ENCODE data around the gene GIMAP1.
"Not testable (repeated sequence)": the region's sequence is repeated elsewhere in the genome, so short reads cannot be mapped to it uniquely, and the experiment has no call there.

Gene GIMAP1

DNA sequence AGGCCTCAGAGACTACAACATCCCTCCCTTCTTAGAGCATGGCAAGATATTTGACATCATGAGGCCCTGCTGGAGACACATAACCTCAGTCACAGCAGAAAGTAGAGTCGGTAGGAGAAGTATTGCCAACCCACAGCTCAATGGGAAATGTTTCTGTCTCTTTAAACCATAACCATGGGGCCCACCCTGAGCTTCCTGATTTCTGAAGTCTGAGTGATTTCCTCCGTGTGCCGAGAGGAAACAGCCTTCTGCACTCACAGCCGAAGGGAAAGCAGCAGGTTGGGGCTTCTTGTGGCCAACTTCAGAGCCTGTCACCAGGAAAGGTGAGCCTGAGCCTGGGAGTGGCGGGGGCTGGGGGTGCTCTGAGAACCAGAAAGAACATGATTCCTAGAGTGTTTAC is at the start of gene GIMAP1:
TSS of gene GIMAP1 (plus strand) at position 246 of the 400 bp plus-strand sequence. CDS start 2,435 bp downstream, outside the sequence.
- DNase-seq: no peak

GRCh38 chr7:150668472-150668911 is 47.9 kb upstream of the GIMAP1 start:
- no peak for DNase-seq

DNA sequence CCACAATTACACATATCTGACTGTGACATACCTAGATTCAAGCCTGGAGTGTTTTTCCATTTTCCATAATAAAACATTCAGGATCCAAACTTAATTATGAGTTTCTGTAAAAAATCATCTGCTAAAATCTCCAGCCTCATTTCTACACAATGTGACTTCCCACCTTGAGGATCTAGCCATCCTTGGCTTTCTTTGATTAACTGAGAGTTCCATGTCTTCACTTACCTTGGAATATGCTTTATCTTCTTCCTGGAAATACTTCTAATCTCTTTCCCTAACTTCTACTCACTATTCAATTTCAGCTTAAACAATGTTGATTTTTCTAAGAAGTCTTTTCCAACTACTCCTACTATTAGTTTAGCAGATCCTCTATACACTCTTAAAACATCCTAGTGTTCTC is 47.4 kb upstream of the GIMAP1 start:
- no peak for DNase-seq

- not testable (repeated sequence) for DNase-seq
Measured at GRCh38 chr7:150671798-150672585, 44.4 kb upstream of the GIMAP1 start.

DNA sequence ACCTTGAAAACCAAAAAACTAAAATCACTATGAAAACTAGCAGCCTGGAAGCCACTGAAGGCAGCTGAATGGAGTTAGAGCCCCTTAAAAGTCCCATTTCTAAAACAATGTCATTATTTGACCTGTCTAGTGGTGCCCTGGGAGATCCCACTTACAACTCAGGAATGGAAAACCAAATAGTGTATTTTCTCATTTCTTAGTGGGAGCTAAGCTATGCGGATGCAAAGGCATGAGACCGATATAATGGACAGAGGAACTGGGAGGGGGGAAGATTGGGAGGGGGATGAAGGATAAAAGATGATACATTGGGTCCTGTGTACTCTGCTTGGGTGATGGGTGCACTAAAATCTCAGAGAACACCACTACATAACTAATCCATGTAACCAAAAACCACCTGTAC is 40.7 kb upstream of the GIMAP1 start:
- no peak for DNase-seq

DNA sequence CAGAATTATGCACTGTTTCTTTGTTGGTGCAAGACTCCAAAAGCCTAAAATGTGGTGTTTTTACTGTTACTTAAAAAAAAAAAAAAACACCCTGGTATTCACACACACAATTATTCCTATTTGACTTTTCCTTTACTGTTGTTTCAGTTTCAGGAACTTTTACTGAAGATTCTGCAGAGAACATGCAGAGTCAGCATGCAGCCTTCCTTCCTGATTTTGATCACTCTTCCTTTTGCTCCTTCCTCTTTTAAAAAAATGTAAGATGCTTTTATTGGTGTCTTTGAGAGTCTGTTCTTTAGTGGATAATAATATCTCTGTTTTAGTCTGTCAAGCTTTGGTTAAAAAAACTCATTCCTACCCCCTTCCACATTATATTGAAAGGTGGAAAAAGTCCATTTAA is 40.1 kb upstream of the GIMAP1 start:
- DNase-seq: not testable (repeated sequence)

GRCh38 chr7:150676854-150677253 is 39.6 kb upstream of the GIMAP1 start:
- not testable (repeated sequence) for DNase-seq

GRCh38 chr7:150678601-150679000 is 37.8 kb upstream of the GIMAP1 start:
- DNase-seq: not testable (repeated sequence)

DNA sequence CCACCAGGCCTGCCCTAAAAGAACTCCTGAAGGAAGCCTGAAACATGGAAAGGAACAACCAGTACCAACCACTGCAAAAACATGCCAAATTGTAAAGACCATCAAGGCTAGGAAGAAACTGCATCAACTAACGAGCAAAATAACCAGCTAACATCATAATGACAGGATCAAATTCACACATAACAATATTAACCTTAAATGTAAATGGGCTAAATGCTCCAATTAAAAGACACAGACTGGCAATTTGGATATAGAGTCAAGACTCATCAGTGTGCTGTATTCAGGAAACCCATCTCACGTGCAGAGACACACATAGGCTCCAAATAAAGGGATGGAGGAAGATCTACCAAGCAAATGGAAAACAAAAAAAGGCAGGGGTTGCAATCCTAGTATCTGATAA is 36.0 kb upstream of the GIMAP1 start:
- not testable (repeated sequence) for DNase-seq

- no peak for DNase-seq
Measured at GRCh38 chr7:150685219-150686029, 31.0 kb upstream of the GIMAP1 start, which contains the start of gene GIMAP2. Gene GIMAP2, plus strand, starts transcription at chr7:150685706. Its CDS starts 1,354 bp downstream, at chr7:150687060.

GRCh38 chr7:150686030-150686631 is 30.3 kb upstream of the GIMAP1 start:
- DNase-seq: no peak

DNA sequence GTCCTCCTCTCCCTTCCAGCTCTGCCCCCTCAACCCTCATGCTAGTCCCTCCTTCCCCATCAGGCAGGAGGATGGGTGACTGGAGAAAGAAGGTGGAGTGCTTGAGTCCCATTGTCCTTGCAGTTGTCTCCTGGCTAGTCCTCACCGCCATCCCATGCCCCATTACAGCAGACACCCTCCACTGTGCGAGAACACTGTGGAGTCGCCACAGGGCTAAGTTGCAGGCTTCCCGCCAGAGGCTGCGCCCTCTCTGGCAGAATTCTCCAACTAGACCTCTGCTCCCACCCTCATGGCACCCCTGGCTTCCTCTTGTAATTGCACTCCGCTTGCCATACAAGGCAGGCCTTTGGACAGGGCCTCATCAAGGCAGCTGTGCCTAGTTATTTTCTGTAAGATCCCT is 27.8 kb upstream of the GIMAP1 start:
- no peak for DNase-seq

- no peak for DNase-seq
Measured at GRCh38 chr7:150695654-150696053, 20.8 kb upstream of the GIMAP1 start.

DNA sequence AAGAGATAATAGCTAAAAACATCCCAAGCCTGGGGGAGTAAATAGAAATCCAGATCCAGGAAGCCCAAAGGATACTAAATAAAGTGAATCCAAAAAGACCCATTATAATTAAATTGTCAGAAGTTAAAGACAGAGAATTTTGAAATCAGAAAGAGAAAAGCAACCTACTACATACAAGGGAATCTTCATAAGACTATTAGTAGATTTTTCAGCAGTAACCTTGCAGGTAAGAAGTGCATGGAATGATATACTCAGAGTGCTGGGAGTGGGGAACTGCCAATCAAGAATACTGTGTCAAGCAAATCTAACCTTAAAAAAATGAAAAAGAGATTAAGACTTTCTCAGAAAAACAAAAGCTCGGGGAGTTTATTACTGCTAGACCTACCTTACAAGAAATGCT is 13.2 kb upstream of the GIMAP1 start:
- no peak for DNase-seq

- DNase-seq: no peak
Measured at GRCh38 chr7:150715293-150715692, 1.1 kb upstream of the GIMAP1 start.

DNA sequence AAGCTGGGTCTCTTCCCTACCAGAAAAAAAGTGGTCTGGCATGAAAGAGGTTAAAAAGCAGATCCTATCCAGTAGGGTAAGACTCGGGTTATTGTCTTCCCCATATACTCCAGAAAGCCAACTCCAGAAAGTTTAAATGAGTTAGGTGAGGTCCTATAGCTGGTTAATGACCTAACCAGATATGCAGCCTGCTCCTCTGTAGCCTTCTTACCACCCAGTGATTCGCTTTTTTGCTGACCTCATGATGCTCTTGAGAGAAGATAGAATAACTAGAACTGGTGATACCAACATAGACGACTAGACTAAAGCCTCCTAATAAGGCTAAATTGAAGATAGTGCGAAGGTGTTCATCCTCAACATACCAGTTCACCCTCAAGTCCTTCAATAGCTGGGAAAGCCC is 675 bp upstream of the GIMAP1 start:
- no peak for DNase-seq

GRCh38 chr7:150716939-150717338 is 526 bp downstream of the GIMAP1 start:
- no peak for DNase-seq

- no peak for DNase-seq
Measured at GRCh38 chr7:150717814-150718420, 1.5 kb downstream of the GIMAP1 start.

DNA sequence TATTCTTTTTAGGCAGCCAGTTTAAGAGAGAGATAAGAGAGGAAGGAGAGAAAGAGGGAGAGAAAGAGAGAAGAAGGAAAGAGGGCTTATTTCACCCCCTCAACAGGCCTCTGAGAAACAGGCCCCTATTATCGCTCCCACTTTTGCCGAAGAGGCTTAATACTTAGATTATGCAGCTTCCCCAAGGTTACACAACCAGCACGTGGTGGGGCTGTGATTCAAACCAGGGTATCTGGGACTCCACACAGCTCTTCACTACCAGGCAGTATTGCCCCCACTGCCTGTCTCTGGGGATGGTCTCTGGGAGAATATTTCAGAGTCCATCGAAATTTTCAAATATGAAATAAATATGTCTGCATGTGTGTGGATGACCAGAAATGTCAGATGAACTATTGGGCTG is 3.0 kb downstream of the GIMAP1 start:
- DNase-seq: no peak

DNA sequence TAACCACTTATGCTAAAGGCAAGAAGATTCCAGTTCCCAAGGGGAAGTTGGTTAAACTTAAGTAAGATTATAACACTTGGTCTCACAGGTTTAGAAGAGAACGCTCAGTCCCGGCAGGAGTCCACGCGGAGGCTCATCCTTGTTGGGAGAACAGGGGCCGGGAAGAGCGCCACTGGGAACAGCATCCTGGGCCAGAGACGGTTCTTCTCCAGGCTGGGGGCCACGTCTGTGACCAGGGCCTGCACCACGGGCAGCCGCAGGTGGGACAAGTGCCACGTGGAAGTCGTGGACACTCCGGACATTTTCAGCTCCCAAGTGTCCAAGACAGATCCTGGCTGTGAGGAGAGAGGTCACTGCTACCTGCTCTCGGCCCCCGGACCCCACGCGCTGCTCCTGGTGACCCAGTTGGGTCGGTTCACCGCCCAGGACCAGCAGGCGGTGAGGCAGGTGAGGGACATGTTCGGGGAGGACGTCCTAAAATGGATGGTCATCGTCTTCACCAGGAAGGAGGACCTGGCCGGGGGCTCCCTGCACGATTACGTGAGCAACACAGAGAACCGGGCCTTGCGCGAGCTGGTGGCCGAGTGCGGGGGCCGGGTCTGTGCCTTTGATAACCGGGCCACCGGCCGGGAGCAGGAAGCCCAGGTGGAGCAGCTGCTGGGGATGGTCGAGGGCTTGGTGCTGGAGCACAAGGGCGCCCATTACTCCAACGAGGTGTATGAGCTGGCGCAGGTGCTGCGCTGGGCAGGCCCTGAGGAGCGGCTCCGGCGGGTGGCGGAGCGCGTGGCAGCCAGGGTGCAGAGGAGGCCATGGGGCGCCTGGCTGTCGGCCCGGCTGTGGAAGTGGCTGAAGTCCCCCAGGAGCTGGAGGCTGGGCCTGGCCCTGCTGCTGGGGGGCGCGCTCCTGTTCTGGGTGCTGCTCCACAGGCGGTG is 3.8 kb downstream of the GIMAP1 start:
- no peak for DNase-seq

DNA sequence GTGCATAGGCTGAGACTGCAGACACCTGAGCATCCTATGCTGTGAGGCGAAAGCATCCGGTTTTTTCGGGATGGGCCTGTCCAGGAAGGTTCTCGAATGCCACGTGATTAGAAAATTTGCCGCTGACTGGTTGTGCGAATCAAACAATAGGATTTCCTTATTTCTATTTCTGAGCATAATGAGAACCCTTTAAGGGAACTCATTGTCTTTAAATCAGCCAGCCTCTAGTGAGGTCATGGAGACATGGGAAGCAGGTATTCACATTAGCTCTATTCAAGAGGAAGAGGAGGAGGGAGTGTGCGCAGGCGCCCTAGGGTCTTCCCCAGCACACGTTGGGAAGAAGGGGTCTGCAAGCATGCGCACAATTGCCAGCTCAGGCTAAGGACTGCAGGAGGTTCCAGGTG is 5.6 kb downstream of the GIMAP1 start:
- DNase-seq: no peak

- DNase-seq: peak; percentile 75
Measured at GRCh38 chr7:150722431-150722931, 6.1 kb downstream of the GIMAP1 start.
